ENCODE data around the gene CLN5. TPM values are rescaled to one million over a fixed set of nuclear protein-coding genes. Genes with fewer than 3 reads are reported as not detected.

Gene CLN5
- total and polyA plus RNA-seq, 10 of the 15 experiments (the other 5 are each of a cell fraction or from before 2014, with no cell fraction given), result 11.2 to 22.2 (median 13.1) TPM

DNA sequence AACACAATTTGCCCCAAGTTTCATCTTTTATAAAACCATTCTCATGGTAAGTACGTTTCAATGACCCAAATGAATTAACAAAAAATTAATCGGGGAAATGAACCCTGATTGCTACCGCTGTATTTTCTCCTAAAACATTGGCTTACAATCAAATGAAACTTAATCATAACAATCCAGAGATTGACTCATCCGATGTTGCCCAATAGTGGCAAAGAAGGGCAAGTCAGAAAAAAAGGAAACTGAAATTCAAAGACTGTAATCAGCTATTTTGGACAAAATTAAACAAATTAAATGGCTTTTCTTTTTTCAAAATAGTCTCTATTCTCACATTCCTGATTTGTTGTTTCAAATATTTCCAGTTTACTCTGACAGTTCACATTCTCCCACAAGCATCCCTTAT is 47.4 kb upstream of the CLN5 start:
- intact Hi-C loops (cut with micrococcal nuclease; ENCODE audit: unreplicated experiment) (no loop called here), in situ Hi-C loops (cut with MboI) (no loop called here)
- H3K27ac ChIP-seq (ENCODE audit: control insufficient read depth, insufficient read depth), result no peak overlapping the region
- H3K27me3 ChIP-seq (replicated peaks in 1 of 2; ENCODE audit: control insufficient read depth in 2 of 2, insufficient read depth in 2 of 2, low read length in 1 of 2), result no peaks in the 10 kb centered on the region; a peak in 1 of 4 replicates
- ATAC-seq, result no peak
- H3K9ac ChIP-seq (ENCODE audit: control insufficient read depth, insufficient read depth, low read length), result no peak overlapping the region
- H3K36me3 ChIP-seq (ENCODE audit: control insufficient read depth in 2 of 2, insufficient read depth in 2 of 2, low read length in 1 of 2), result no peaks in the 10 kb centered on the region
- no peak for FAIRE-seq
- H3K79me2 ChIP-seq (ENCODE audit: control insufficient read depth, insufficient read depth, low read length), result no peaks in the 10 kb centered on the region
- RAD21 ChIA-PET (ENCODE audit: unreplicated experiment), result no interaction called here
- no peaks in the 10 kb centered on the region for H4K20me1 ChIP-seq (ENCODE audit: control insufficient read depth, insufficient read depth)
- no peak for DNase-seq (ENCODE audit: low read depth, low spot score)
- POLR2A ChIA-PET, result no interaction called here
- H3K4me3 ChIP-seq, result no peak overlapping the region
- H3K9me3 ChIP-seq (replicated peaks; ENCODE audit: control insufficient read depth, insufficient read depth, low read length), result no peaks in the 10 kb centered on the region
- no TSS peak for BruUV-seq (replicated peaks)
- SMC1A ChIA-PET (ENCODE audit: uncharacterized antibody, unreplicated experiment), result no interaction called here
- WGBS (ENCODE audit: insufficient coverage, insufficient replicate concordance, low lambda C conversion rate, missing lambda C conversion rate), result 54% methylated on average over 4 of the region's 4 CpGs
- no peaks in the 10 kb centered on the region for H3K4me1 ChIP-seq (ENCODE audit: control insufficient read depth, insufficient read depth, low read length)
- H3K4me2 ChIP-seq (ENCODE audit: control insufficient read depth, insufficient read depth), result no peak overlapping the region
- CTCF ChIA-PET, result no interaction called here
- H2AFZ ChIP-seq (ENCODE audit: control insufficient read depth, low read depth, low read length), result no peak overlapping the region
- TF ChIP-seq, protein P1, sequence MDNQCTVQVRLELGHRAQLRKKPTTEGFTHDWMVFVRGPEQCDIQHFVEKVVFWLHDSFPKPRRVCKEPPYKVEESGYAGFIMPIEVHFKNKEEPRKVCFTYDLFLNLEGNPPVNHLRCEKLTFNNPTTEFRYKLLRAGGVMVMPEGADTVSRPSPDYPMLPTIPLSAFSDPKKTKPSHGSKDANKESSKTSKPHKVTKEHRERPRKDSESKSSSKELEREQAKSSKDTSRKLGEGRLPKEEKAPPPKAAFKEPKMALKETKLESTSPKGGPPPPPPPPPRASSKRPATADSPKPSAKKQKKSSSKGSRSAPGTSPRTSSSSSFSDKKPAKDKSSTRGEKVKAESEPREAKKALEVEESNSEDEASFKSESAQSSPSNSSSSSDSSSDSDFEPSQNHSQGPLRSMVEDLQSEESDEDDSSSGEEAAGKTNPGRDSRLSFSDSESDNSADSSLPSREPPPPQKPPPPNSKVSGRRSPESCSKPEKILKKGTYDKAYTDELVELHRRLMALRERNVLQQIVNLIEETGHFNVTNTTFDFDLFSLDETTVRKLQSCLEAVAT (IDR thresholded peaks at IDR 0.05), result no peak
- TF ChIP-seq, protein P2, sequence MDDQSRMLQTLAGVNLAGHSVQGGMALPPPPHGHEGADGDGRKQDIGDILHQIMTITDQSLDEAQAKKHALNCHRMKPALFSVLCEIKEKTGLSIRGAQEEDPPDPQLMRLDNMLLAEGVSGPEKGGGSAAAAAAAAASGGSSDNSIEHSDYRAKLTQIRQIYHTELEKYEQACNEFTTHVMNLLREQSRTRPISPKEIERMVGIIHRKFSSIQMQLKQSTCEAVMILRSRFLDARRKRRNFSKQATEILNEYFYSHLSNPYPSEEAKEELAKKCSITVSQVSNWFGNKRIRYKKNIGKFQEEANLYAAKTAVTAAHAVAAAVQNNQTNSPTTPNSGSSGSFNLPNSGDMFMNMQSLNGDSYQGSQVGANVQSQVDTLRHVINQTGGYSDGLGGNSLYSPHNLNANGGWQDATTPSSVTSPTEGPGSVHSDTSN (IDR thresholded peaks at IDR 0.05; ENCODE audit: insufficient replicate concordance, low read depth, low read length), result no peak
- TF ChIP-seq, protein P3, sequence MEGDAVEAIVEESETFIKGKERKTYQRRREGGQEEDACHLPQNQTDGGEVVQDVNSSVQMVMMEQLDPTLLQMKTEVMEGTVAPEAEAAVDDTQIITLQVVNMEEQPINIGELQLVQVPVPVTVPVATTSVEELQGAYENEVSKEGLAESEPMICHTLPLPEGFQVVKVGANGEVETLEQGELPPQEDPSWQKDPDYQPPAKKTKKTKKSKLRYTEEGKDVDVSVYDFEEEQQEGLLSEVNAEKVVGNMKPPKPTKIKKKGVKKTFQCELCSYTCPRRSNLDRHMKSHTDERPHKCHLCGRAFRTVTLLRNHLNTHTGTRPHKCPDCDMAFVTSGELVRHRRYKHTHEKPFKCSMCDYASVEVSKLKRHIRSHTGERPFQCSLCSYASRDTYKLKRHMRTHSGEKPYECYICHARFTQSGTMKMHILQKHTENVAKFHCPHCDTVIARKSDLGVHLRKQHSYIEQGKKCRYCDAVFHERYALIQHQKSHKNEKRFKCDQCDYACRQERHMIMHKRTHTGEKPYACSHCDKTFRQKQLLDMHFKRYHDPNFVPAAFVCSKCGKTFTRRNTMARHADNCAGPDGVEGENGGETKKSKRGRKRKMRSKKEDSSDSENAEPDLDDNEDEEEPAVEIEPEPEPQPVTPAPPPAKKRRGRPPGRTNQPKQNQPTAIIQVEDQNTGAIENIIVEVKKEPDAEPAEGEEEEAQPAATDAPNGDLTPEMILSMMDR (IDR thresholded peaks at IDR 0.05 in 2 of 3, conservative IDR thresholded peaks at IDR 0.05 in 1 of 3; ENCODE audit: control insufficient read depth in 2 of 3, extremely low read depth in 1 of 3, insufficient read depth in 1 of 3, low read depth in 3 of 3, low read length in 3 of 3), result no peak
